HG03196 (cell line): ENCODE measurements around the gene NEIL1.
A peak's percentile ranks its signal among the peaks of the same experiment; 100 is the strongest.

Experiments
- ATAC-seq: cut with Tn5 transposase; IDR thresholded peaks from one replicate; pipeline ENCODE4 v1.9.1; 2021; ENCODE audit not compliant: unreplicated experiment

The NEIL1 gene

DNA sequence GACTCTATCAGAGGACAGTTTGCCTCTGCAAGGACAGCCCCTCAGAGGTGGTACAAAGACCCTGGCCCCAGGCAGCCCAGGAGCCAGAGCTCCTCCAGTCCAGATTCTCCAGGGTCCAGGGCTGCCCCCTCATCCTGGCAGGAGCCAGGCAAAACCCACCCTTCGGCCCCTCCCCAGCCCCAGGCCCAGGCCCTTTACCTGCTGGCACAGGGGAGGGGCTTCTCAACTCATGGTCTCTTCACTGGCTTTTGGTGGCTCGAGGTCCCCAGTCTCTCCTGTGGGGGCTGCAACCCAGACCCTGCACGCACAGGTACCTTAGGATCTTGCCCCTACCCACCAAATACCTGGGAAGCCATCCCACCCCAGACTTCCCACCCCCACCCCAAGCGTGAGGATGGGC, 8.5 kb downstream of the NEIL1 start:
- no peak for ATAC-seq

- no peak for ATAC-seq
These were observed 9.2 kb downstream of the NEIL1 start for GRCh38 chr15:75356006-75356405.

DNA sequence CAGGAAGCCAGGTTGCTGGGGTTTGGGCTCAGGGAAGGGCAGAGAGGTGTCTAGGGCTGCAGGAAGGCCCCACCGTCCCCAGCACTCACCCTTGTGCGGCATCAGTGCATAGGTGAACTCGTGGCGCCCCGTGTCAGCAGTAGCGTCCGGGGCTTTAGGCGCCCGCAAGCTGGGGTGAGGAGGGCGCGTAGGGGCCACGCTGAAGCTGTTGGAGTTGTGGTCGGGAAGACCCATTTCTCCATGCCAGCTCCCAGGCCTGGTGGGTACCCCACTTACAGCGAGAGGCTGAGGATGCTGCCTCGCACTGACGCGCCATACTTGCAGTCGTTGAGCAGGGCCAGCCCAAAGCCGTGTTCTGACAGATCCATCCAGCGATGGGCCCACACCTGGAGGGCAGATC, 9.7 kb downstream of the NEIL1 start:
- no peak for ATAC-seq

GRCh38 chr15:75357976-75358673, 11.3 kb downstream of the NEIL1 start:
- no peak for ATAC-seq

GRCh38 chr15:75358771-75359536, 12.1 kb downstream of the NEIL1 start:
- no peak for ATAC-seq

DNA sequence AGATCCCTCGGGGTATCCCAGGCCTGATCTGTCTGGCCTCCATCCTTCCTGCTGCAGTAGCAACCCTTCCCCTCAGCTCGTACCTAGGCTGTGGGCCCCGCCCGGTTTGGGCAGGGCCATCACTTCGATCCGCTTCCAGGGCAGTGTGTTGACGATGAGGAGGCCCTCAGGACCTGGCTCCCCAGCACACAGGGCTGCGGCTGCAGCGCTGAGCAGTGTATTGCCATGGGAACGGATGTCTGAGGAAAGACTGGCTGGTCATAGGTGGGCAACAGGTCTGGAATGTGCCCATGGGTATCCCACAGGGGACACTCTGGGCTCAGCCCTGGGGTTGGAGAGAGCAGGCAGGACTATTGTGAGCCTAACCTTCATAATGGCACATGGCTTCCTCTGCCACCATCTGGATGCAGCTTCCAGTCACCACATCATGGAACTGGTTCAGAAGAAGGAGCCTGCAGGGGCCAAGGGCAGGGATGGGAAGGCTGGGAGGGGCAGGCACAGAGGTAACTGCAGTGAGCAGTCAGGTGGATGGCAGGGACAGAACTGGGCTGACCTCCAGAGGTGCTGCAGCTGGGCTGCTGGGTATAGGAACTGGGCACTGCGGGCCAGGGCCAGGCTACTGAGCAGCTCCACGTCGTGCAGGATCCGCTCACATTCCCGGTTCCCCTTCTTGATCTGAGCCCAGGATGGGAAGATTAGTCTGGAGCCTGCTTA, 12.9 kb downstream of the NEIL1 start:
- ATAC-seq = no peak

- no peak for ATAC-seq
These were observed 13.6 kb downstream of the NEIL1 start for GRCh38 chr15:75360391-75360790.

GRCh38 chr15:75360856-75361255, 14.0 kb downstream of the NEIL1 start:
- no peak for ATAC-seq

GRCh38 chr15:75361361-75361988, 14.6 kb downstream of the NEIL1 start:
- no peak for ATAC-seq

DNA sequence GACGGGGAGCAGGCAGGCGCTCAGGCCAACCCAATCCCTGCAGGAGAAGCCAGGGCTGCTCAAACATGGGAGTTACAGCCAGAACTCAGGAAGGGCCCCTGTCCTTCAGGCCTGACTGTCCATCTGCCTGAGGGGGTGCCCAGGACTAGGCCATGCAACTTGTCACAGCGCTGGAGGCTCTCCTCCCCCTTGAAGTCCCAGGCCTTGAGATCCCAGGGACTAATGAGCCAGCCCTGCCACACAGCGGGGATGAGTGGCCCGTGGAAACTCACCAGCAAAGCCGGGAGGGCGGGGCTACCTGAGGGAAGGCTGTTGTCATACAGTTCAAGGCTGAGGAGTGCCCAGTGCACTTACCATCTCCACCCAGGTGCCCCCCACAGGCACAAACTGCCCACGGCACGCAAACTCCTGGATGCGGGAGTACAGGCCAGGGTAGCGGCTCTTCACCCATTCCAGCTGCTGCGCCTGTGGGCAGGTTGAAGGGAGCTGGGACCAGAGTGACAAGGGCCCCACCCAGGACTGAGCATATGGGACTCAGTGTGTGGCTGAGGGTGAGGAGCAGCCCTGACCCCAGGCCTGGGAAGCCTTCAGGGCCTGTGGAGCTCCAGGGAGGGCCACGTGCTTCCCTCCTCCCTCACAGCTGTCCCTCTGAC, 15.3 kb downstream of the NEIL1 start:
- no peak for ATAC-seq

DNA sequence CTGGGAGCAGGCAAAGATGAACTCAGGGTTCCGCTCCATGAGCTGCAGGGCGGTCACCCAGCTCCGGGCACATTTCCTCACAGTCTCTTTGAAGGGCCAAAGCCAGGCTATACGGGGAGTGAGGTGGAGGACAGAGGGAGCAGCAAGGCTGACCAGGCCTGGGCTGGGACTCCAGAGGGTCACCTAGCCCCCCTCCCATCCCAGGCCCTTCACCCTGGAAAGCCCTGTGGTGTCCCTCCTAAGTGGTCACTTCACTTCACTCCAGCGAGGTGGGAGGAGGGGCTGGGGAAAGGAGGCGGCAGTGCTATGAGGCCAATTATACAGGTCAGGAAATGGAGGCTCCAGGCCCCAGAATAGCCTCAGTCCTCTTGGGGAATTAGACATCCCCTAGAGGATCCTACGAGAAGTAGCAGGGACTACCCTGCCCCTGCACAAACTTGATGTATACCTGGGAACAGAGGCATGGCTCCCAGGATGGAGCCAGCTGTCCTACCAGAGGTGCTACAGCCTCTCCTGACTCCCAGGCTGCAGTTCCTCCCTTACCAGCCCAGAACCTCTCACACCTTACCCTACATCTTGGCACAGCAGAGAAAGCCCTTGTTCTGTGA, 15.9 kb downstream of the NEIL1 start:
- ATAC-seq = no peak

DNA sequence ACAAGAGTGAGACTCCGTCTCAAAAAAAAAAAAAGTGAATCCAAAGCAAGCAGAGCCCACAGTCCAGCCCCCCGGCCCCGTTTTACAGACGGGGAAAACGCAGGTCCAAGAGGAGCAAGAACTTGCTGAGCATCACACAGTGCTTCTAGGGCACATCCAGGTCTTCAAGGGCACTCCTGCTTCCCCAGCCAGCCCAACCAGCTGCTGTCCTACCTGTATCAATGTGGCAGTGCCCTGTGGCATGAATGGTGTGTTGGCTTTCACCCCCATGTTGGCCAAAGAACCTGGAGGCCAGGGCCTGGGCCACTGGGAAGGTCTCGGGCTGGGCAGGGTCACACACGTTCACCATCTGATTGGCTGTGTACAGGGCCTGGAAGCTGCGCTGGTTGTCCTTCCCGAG, 16.9 kb downstream of the NEIL1 start:
- ATAC-seq = no peak

DNA sequence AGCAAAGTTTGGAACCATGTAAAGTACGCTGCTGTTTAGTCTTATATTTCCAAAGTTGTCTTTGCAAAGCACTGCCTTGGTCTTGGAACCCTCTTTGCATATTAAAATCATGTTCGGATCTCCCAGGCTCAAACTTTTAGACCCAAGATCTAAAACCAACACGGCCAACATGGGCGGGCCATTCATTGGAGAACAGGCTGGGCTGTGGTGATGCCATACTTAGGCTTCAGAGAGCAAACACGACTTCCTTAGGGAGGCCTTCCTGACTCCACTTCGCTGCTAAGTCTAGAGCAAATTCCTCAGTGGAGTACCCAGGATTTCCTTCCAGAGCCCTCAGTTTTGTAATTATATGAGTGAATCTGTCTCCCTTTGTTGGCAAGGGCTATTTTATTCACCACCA, 18.0 kb downstream of the NEIL1 start:
- ATAC-seq = no peak

- no peak for ATAC-seq
These were observed 19.3 kb downstream of the NEIL1 start for GRCh38 chr15:75366163-75366562.

DNA sequence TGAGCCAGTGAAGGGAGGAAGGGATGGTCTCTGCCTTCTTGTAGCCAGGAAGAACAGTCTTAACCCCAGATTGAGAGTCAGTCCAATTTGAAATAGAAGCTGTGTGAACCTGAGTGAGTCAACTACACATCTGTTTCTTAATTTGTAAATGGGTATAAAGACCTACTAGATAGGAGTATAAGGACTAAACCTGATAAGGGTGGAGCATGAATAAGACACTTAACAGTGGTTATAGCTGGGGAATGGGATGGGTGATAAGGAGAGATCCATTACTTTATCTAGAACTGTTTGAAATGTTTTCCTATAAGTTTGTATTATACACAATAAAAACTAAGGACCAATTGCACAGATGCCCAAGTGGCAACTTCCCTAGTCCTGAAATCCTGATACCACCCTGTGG, 20.2 kb downstream of the NEIL1 start:
- no peak for ATAC-seq

- no peak for ATAC-seq
These were observed 20.6 kb downstream of the NEIL1 start for GRCh38 chr15:75367406-75367912.

DNA sequence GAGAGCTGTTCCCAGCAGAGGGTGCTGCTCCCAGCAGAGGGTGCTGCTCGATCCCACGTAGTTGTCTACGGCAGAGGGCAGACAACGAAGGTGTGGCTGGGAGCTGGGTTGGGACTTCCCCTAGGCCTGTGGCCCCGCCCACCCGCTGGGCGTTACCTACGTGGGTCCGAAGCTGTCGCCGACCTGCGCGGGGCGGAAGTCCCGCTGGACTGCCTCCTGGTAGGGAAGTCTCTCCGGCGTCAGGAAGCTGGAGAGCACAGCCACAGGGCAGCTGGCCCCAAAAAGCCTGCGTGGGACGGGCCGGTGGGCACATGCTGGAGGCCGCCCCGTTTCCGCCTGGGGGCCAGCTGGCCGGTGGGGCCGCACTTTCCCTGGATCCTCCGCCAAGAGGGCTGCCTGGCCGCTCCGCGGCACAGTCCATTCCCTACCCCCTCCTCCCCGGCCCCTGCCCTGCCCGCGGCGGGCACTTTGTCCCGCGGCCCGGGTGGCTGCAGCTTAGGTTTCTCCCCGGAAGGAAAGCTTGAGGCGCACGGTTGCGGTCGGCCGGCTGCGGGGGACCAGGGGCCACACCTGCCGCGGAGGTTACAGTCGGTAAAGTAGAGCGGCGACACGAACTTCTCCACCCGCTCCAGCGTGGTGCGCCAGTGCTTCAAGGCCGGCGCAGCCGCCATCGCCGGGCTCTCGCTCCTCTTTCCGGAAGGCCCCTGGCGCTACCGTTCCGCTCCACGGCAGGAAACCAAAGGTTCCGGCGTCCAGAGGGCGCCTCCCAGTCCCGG, 21.3 kb downstream of the NEIL1 start, which contains the start of gene MAN2C1:
Gene MAN2C1 (minus strand): TSS at position 695 of the 776 bp plus-strand sequence. CDS start 24 bp downstream, at position 671.
- peak; percentile 84 for ATAC-seq

GRCh38 chr15:75368689-75369239, 21.9 kb downstream of the NEIL1 start:
- no peak for ATAC-seq

DNA sequence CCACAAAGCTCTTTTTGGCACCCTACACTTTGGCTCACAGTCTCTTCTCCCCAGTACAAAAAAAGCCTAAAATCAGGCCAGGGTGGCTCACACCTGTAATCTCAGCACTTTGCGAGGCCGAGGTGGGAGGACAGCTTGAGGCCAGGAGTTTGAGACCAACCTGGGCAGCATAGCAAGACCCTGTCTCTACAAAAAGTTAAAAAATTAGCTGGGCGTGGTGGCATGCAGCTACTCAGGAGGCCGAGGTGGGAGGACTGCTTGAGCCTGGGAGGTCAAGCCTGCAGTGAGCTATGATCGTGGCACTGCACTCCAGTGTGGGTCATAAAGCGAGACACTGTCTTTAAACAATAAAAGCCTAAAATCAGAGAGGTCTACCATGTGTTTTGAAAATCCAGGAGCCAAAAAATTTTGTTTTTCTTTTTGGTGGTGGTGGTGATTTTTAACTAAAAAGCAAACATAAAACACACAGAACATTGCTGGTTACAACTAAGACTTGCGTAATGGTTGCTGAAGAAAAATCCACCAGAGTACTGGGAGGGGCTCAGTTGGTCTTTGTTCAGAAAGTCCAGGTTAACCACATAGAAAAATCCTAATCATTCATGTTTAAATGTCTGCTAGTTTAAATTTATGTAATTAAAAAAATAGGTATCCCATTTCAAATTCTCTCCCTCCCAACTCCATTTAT, 23.2 kb downstream of the NEIL1 start:
- ATAC-seq = no peak
